Mucosa of descending colon (tissue), 3 donors: Measurements from ENCODE around the gene CAMK2B. TPM values are rescaled to one million over a fixed set of nuclear protein-coding genes. Genes with fewer than 3 reads are reported as not detected.

Experiments used
- ATAC-seq: fragments of 200-7000 bp; cut with Tn5 transposase; one replicate; pipeline ENCODE4 v1.9.1; 2020; ENCODE audit warnings: mild to moderate bottlenecking, moderate library complexity
- DNase-seq, 3 donors: peaks; one replicate each; pipeline ENCODE4 v3.0.0-alpha.2; 2020
- H3K36me3 ChIP-seq: fragments of 200-600 bp; one replicate; pipeline ENCODE4 v1.8.0; 2021; ENCODE audit warnings: low read depth, mild to moderate bottlenecking
- H3K4me1 ChIP-seq: fragments of 200-600 bp; one replicate; pipeline ENCODE4 v1.8.0; 2021; ENCODE audit warnings: low read depth, mild to moderate bottlenecking
- H3K4me3 ChIP-seq: fragments of 200-600 bp; one replicate; pipeline ENCODE4 v1.8.0; 2021; ENCODE audit warnings: mild to moderate bottlenecking
- H3K9me3 ChIP-seq: fragments of 200-600 bp; one replicate; pipeline ENCODE4 v1.8.0; 2021; ENCODE audit warnings: mild to moderate bottlenecking
- intact Hi-C, 2 donors: fragments of 100-400 bp; cut with DNase I in 1 of 2; cut with micrococcal nuclease in 1 of 2; formaldehyde crosslinking; loops; one replicate each; pipeline versions ENCODE4 v1.11.0 to v1.11.1; 2022; cut with DNase I, micrococcal nuclease
- total RNA-seq, 3 donors: library from RNA; stranded (reverse); fragmentation: NEBNext Ultra II Directional in 2 of 3; extraction: Animal tissue kit (Norgen Biotek cat#: 25700) in 2 of 3; gene quantifications; one replicate each; pipeline versions ENCODE4 v1.2.1 to v1.2.4, GENCODE V29; 2021 to 2023
- TF ChIP-seq, protein P1 (sequence below): fragments of 200-600 bp; IDR thresholded peaks from one replicate; pipeline ENCODE4 v1.8.0; 2022; ENCODE audit warnings: antibody characterized with exemption, mild to moderate bottlenecking
- donor health status: DM: no; HTN: no; CAD: no; lungs with moderate emphysema.
- donor health status: DM: no; HTN: no; CAD: no.
- donor health status: DM: no; HTN: yes; CAD: no.

The CAMK2B gene
- total RNA-seq, 3 donors from 2014 or later: 0.35 to 2.2 (median 0.87) TPM

DNA sequence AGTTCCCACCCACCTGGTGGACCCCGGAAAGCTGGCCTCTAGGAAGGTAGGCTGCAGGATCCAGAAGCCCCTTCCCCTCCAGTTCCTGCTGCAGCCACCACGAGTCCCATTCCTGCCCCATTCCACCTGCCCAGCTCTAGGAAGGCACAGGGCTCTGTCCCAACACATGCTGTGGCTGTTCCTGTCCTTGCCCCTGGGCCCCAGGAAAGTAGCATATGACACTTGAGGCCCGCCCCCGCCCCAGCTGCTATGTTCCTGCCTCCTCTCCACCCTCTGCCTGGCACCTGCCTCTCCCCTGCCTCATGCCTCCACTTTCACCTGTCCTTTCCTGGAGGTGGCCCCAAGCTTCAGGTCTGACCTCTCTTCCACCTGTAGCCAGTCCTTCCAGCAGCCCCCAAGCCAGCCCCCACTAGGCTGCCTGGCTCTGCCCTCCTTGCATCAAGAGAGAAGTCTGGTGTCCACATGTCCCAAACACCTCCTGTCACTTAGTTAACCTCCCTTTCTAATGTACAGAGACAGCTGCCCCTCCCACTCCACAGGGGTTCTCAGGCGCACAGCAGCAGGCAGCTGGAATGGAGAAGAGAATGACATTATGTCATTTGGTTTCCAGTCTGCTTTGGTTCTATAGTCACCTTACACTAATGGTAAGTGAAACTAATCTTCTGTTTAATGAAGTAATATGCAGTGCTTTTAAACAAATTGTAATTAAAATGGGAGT lies 101.9 kb downstream of the CAMK2B start:
- no peak for DNase-seq
- TF ChIP-seq, protein P1, sequence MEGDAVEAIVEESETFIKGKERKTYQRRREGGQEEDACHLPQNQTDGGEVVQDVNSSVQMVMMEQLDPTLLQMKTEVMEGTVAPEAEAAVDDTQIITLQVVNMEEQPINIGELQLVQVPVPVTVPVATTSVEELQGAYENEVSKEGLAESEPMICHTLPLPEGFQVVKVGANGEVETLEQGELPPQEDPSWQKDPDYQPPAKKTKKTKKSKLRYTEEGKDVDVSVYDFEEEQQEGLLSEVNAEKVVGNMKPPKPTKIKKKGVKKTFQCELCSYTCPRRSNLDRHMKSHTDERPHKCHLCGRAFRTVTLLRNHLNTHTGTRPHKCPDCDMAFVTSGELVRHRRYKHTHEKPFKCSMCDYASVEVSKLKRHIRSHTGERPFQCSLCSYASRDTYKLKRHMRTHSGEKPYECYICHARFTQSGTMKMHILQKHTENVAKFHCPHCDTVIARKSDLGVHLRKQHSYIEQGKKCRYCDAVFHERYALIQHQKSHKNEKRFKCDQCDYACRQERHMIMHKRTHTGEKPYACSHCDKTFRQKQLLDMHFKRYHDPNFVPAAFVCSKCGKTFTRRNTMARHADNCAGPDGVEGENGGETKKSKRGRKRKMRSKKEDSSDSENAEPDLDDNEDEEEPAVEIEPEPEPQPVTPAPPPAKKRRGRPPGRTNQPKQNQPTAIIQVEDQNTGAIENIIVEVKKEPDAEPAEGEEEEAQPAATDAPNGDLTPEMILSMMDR: no peak
- Histone ChIP-seq H3K4me1 (no peaks in the 10 kb centered on the region), H3K36me3 (no peaks in the 10 kb centered on the region), H3K9me3 (no peaks in the 10 kb centered on the region), H3K4me3 (no peak overlapping the region)
- ATAC-seq: no peak
- intact Hi-C loops: no loop called here

DNA sequence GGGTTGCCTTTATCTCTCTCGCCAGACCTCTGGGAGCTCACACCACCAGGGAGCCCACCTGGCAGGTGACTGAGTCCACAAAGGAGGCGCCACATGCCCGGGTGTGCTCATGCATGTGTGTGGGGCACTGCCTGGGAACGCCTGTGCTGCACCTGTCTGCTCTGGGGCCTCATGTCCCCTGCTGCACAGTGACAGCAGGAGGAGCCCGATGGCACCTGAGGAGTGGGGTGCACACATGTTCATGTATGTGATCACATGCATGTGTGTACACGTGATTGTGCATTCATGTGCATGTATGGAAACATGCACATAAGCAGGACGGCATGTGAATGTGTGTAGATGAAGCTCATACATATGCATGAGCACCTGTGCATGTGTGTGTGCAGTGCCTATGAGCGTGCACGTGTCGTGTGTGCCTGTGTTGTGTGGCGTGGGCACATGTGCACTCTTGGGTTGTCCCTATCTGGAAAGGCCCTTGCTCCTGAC lies 102.6 kb downstream of the CAMK2B start:
- ATAC-seq: no peak
- H3K4me1 ChIP-seq: no peaks in the 10 kb centered on the region
- no peaks in the 10 kb centered on the region for H3K36me3 ChIP-seq
- no peaks in the 10 kb centered on the region for H3K9me3 ChIP-seq
- no peak overlapping the region for H3K4me3 ChIP-seq
- intact Hi-C loops: no loop called here
- TF ChIP-seq, protein P1: no peak
- DNase-seq: no peak

DNA sequence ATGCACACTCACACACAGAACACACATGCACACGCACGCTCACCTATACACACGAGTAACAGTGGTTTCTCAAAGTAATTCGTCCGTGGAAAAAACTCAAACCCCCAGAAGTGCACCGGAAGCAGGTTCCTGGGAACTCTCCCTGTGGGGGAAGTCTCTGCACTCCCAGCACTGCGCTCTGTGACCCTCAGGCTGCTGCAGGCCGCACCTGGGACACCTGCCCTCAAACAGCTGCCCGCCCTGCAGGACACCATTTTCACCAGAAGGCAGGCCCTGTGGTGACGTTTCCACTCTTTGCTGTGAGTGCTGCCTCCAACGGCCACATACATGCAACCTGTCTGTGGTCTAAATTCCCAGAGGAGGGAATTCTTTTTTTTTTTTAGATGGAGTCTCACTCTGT lies 103.3 kb downstream of the CAMK2B start:
- no peaks in the 10 kb centered on the region for H3K9me3 ChIP-seq
- ATAC-seq: no peak
- DNase-seq: no peak
- no peaks in the 10 kb centered on the region for H3K36me3 ChIP-seq
- H3K4me1 ChIP-seq: no peaks in the 10 kb centered on the region
- TF ChIP-seq, protein P1: no peak
- intact Hi-C loops: no loop called here
- no peak overlapping the region for H3K4me3 ChIP-seq

DNA sequence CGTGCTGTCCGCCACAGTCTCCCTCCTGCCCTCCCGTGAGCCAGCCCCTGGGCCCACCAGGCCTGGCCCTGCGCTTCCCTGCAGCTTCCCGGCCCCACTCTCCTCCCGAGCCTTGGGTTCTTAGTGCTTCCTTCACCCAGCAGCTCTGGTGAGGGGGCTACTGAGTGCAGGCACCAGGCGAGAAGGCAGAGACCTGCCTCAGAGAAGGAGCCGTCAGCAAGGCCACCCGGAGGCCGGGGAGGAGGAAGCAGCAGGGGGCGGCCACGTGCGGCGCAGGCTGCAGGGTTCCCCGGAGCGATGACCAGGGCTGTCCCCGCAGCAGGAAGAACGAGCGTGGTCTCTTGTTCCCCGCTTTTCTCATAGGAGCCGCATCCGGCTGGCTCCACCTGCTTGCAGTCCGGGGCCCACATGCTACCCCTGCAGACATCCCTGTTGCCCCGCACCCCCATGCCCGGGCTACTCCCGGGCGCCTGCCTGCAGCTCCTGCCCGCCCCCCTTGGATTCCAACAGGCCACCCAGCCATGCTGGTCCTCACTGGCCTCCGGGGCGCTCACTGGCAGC lies 104.1 kb downstream of the CAMK2B start:
- H3K9me3 ChIP-seq: no peaks in the 10 kb centered on the region
- intact Hi-C loops: no loop called here
- DNase-seq: peak in 2 of 3 donors; percentile 23 to 29
- TF ChIP-seq, protein P1: no peak
- no peak overlapping the region for H3K4me3 ChIP-seq
- H3K36me3 ChIP-seq: no peaks in the 10 kb centered on the region
- no peaks in the 10 kb centered on the region for H3K4me1 ChIP-seq
- ATAC-seq: no peak

DNA sequence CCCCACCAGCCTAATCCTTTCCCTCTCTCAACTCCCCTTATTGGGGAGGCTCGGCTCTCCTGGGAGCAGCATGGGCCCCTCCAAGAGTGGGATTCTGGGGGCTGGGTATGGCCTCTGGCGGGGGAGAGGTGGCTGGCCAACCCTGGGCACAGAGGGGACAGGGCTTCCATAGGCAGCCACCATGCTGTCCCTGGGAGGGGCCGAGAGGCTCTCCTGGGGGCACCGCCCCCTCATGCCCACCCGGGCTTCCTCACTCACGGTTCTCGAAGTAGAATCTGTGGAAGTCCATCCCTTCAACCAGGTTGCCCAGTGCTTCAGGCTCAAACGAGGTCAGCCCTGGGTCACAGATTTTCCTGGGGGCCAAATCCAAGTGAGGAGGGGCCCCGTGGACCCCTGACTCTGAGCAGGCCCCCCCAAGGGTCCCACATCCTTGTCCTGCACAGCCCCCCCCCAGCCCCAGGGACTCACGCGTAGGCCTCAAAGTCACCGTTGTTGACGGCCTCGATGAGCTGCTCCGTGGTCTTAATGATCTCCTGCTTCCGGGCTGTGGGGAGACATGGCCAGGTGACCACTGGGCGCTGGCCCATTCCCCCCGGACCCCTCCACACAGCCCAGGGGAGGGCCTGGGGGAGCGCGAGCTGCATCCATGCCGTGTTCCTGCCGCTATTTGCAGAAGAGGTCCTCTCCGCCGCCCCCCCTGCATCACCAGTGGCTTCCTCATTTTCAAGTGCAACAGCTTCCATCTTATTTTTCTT lies 104.9 kb downstream of the CAMK2B start:
- H3K36me3 ChIP-seq: no peaks in the 10 kb centered on the region
- H3K4me3 ChIP-seq: no peak overlapping the region
- H3K4me1 ChIP-seq: no peaks in the 10 kb centered on the region
- ATAC-seq (no peak), DNase-seq (peak in 2 of 3 donors; percentile 7 to 38)
- no peaks in the 10 kb centered on the region for H3K9me3 ChIP-seq
- intact Hi-C loops: no loop called here
- TF ChIP-seq, protein P1: no peak
